NCI-H2227 (cell line): Measurements from ENCODE around the gene IQSEC2.

Experiments used
- DNase-seq: peaks from one replicate; lab custom pipeline; 2025; ENCODE audit not compliant: unreplicated experiment; lab: John Stamatoyannopoulos, UW

Gene IQSEC2

GRCh38 chrX:53272808-53273337 is 8.5 kb downstream of the IQSEC2 start:
- DNase-seq: no peak

GRCh38 chrX:53269536-53270107 is 11.8 kb downstream of the IQSEC2 start:
- DNase-seq: no peak

GRCh38 chrX:53268173-53268572 is 13.2 kb downstream of the IQSEC2 start:
- no peak for DNase-seq

GRCh38 chrX:53266914-53267313 is 14.5 kb downstream of the IQSEC2 start:
- no peak for DNase-seq

- peak; percentile 32 for DNase-seq
These were observed 15.4 kb downstream of the IQSEC2 start for GRCh38 chrX:53265771-53266574.

GRCh38 chrX:53263597-53264094 is 17.7 kb downstream of the IQSEC2 start:
- no peak for DNase-seq

GRCh38 chrX:53262918-53263394 is 18.4 kb downstream of the IQSEC2 start:
- no peak for DNase-seq

GRCh38 chrX:53262189-53262917 is 19.0 kb downstream of the IQSEC2 start:
- DNase-seq: peak; percentile 61

GRCh38 chrX:53261355-53261972 is 19.9 kb downstream of the IQSEC2 start:
- peak; percentile 42 for DNase-seq

GRCh38 chrX:53260836-53261235 is 20.5 kb downstream of the IQSEC2 start:
- no peak for DNase-seq

GRCh38 chrX:53257670-53258423 is 23.5 kb downstream of the IQSEC2 start:
- DNase-seq: no peak

- no peak for DNase-seq
These were observed 24.2 kb downstream of the IQSEC2 start for GRCh38 chrX:53257166-53257565.

- DNase-seq: peak; percentile 35
These were observed 24.8 kb downstream of the IQSEC2 start for GRCh38 chrX:53256446-53257041.

GRCh38 chrX:53255738-53256191 is 25.6 kb downstream of the IQSEC2 start:
- DNase-seq: no peak

GRCh38 chrX:53254570-53255461 is 26.6 kb downstream of the IQSEC2 start:
- DNase-seq: no peak

- DNase-seq: no peak
These were observed 27.9 kb downstream of the IQSEC2 start for GRCh38 chrX:53253293-53254020.

GRCh38 chrX:53251307-53251706 is 30.1 kb downstream of the IQSEC2 start:
- no peak for DNase-seq

- DNase-seq: no peak
These were observed 30.8 kb downstream of the IQSEC2 start for GRCh38 chrX:53250556-53250955.
